Dedifferentiated amniotic fluid mesenchymal stem cell (primary cell): ENCODE measurements around the gene WFS1.
A peak's percentile ranks its signal among the peaks of the same experiment; 100 is the strongest.

Experiments
- DNase-seq: peaks from one replicate; pipeline ENCODE4 v3.0.0-alpha.2; 2016; ENCODE audit errors: extremely low spot score

WFS1 gene

GRCh38 chr4:6338951-6339817, 69.5 kb downstream of the WFS1 start:
- no peak for DNase-seq

DNA sequence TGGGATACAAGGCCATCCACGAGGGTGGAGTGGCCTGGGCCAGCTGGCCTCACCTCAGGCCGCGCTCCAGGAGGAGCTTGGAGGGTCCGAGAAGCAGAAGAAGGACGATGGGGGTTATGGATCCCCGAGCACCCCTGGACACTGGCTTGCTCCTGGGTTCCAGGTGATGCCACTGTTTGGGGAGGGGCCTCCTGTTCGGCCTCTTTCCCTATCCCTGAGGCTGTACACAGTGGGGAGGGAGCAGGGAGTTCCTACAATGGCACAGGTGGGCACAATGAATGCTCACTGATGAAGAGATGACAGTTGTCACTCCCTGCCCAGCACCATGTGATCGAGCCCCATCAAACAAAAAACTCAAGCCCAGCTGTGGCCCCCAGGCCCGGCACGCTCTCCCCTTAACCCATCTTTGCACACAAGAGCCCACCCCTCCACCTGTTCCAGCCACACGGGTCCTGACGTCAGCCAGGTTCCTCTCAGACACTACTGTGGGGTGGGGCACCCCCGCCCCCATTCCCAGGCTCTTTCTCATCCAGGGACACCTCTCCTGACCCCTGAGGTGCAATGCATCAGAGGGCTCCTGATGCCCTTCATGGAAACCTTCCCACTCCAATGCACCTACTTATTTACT, 70.3 kb downstream of the WFS1 start:
- no peak for DNase-seq

- DNase-seq, result no peak
Measured at GRCh38 chr4:6340446-6341015, 70.9 kb downstream of the WFS1 start.

GRCh38 chr4:6341696-6342095, 72.0 kb downstream of the WFS1 start:
- DNase-seq, result no peak

- no peak for DNase-seq
Measured at GRCh38 chr4:6342530-6343293, 73.1 kb downstream of the WFS1 start.

DNA sequence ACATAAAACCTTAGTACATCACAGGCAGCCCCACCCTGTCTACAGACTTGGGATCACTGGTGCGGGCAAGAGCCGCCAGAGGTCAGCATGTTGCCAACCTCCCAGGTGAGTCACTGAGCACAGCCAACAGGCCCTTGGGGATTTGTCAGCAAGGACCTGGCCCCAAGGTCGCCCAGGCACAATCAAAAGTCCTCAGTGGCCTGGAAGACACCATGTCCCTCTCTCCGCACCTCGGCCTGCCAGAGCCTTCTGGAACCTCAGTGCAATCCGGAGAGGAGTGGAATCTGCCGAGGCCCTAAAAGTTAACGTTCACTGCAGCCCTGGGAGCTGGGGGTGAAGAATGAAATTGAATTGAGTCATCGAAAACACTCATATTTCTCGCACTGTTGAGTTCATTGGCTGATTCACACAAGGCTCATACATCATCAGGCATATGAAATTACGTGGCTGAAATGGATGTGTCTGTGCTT, 74.3 kb downstream of the WFS1 start:
- DNase-seq, result peak; percentile 54

- no peak for DNase-seq
Measured at GRCh38 chr4:6345096-6345830, 75.6 kb downstream of the WFS1 start.

DNA sequence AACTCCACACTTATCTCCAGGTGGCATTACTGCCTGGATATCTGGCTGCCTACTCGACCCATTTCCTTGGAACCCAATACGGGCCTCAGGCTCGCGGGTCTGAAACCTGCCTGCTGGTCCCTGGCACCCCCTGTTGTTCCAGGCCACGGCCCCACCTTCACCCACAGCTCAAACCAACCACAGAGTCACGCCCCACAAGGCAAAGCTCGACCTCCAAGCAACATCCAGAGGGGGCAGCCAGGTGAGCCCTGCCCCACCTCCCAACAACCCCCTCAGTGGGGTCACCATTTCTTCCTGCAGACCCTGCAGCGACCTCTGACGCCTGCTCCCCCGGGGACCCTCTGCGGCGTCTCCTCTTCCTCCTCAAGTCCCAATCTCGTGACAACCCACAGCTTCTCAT, 76.2 kb downstream of the WFS1 start:
- DNase-seq, result no peak

DNA sequence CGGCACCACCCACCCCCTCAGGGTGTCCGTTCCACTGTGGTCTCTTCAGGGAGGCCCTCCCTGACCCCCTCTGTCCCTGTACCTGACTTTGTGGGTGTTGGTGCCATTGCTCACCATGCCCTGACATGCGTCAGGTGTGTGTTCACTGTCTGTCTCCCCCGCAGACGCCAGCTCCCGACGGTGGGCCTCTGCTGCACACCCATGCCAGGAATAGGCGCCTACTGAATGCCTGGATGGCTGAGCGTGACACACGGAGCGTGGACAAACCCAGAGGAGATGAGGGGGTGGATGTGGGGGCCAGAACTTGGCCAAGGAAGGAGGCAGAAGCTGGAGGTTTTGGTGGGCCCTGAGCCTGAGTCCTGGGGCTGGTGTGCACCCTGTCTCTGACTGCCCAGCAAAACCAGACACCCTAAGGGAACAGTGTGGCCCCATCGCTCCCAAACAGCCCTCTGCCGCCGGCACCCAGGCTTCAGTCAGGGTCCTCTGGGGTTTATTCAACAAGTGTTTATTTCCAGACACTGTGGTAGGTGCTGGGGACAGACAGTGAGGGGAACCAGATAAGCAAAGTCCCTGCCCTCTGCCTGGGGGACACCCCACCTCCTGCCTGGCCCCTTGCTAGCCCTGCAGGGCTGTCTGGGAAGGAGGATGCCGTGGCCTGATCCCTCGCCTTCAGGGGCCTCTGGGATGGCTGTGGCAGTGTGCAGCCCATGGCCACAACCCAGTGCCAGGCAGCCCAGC, 76.9 kb downstream of the WFS1 start:
- no peak for DNase-seq

- DNase-seq, result no peak
Measured at GRCh38 chr4:6347511-6348045, 77.9 kb downstream of the WFS1 start.

GRCh38 chr4:6348408-6348807, 78.8 kb downstream of the WFS1 start:
- no peak for DNase-seq

DNA sequence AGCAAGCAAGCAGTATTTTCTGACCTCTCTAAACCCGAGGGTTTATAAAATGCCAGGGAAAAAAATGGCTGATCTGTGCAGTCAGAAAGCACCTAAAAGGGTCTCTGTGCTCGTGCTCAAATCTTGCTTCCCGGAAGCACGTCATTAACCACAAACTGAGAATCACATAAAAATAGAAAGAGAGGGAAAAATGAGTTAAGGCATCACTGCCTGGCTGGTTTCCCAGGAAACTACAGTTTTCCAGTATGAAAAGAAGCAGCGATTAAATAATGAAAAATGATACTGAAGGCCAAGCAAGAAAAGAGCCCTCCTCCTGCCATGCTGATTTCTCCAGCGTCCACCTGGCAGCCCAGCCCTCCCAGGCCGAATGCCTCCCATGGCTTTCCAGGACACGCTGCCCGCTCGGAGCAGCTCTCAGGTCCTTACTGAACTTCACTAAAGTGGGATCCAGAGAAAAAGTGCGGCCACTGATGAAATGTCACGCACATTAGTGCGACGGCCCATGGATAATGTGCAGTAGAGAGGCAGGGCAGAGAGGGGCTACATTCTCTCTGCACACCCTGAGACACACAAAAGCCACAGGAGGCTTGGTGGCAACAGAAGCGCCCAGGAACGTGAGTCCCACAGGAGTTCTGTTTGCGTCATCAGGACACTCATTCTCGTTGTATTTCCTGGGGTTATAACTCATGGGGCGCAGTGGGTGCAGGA, 80.4 kb downstream of the WFS1 start:
- DNase-seq, result no peak

DNA sequence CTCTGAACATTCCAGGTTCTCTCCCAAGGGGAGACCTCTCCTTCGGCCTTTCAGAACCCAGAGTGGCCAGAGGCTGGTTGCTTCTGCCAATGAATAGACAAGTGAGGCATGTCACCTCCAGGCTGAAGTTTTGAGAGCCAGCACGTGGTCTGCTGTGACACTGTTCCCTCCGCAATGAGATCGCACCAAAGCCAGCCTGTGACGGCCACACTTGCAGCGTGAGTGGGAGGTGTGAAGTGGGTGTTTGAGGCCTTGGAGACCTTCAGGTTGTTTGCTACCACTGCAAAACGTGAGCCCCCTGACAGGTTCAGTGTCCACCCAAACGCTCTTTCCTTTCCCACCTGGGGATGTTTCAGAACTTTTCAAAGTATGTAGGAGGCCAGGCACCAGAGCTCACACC, 81.0 kb downstream of the WFS1 start:
- no peak for DNase-seq

DNA sequence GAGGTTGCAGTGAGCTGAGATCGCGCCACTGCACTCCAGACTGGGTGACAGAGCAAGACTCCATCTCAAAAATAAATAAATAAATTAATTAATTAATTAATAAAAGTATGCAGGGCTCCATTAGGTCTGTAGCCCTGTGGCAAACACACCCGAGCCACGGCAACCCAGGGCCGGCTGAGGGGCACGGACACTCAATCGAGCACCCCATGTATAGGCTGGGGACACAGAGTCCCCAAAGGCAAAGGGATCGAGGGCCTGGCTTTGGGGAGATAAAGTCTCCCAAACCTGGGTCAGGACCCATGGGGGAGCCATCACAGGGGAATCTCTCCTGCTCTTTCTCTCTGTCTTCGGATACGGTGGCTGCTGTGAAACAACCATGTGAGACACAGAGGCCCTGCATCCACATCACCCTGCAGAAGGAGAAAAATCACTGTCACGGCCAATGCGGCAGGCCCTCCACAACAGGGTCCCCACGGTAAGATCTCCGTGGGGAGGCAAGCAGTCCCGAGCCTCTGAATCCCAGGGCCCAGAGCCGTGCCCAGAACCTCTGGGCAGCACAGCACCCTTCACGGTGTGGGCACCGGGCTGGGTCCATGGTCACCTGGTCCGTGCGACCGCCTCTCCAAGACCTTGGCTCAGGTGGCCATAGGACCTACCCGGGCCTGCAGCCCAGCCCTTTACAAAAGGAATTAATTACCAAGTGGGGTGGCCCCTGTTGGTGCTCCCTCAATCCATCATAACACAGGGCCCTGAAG, 81.8 kb downstream of the WFS1 start:
- DNase-seq, result no peak

DNA sequence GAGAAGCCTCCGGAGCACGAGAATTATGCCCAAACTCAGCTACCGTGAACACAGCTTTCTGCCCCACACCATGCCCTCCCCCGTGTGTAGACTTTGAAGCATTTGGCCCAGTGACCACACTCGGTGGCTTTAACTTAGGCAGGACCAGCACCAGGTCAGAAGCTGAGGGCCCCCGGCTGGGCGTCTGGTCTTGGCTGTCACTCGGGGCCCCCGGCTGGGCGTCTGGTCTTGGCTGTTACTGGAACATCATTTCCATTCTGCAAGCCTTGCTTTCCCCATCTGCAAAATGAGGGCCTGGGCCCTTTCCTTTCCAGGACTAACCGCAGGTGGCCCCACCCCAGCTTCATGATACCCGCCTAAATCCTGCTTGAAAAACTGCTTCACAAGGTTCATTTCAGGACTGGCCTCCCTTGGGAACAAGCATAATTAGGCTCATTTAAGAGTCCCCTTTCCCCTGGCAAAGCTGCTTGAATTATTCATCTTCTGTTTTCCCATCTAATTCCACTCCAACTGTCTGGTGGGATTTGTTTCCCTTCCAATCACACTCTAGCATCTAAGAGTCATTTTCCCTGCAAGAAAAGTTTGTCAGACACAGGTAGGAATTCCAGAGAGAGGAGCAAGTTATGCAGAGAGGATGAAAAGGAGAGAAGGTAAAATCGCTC, 82.5 kb downstream of the WFS1 start:
- DNase-seq, result no peak
